ENCODE measurements around the gene NUP62. TPM values are rescaled to one million over a fixed set of nuclear protein-coding genes. Genes with fewer than 3 reads are reported as not detected.

NUP62 gene
- total RNA-seq, 3 donors from 2014 or later (not counting 1 experiment from before 2014, with no cell fraction given), result 34.2 to 57.4 (median 40.9) TPM

DNA sequence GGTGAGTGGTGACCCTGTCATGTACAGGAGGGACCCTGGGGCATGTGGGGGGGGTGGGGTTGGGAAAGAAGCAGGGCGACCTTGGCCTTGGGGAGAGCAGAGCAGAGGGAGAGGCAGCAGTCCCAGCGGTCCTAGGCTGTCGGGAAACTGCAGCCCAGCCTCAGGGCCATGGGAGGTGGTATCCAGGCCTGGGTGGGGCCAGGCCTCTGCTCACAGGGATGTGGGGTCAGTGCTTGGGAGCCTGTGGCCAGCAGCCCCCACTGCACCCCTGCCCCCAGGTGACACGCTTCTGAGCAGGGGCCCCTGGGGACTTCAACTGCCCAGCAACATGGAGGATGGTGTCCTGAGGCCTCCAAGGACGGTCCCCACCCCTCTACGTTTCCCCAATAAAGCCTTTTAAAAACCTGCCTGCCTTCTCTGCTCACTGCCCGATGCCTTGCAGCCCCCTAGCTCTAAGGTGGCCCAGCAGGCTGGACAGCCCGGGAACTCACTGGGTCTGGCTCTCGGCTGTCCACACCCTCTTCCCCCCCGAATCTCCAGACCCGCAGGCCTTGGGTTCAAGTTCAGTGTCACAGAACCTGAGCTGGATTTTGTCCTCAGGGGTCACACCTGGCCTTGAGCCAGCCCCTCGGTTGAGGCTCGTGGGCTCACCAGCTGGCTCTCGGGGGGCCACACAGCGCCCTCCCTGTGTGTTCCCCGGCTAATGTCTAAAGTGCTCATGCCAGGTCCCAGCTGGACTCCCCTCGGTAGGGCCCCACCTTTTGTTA is 68.8 kb downstream of the NUP62 start:
- Mint-ChIP-seq H3K36me3 (no peaks in the 10 kb centered on the region), H3K9me3 (no peaks in the 10 kb centered on the region), H3K27ac (no peak overlapping the region), H3K4me3 (no peak overlapping the region), H3K4me1 (peaks cover 0 to 14% of the 10 kb centered on the region in 2 donors), H3K27me3 (ENCODE audit: low read depth in 2 of 2) (no peaks in the 10 kb centered on the region)
- Histone ChIP-seq H3K4me1 (ENCODE audit: control insufficient read depth, insufficient read depth, low read length) (peaks cover 8% of the 10 kb centered on the region), H3K27me3 (ENCODE audit: control insufficient read depth, insufficient read depth, low read length) (no peaks in the 10 kb centered on the region), H3K36me3 (ENCODE audit: control insufficient read depth, insufficient read depth, low read length) (peaks cover 48% of the 10 kb centered on the region), H3K4me3 (ENCODE audit: low read length) (no peak overlapping the region), H3K27ac (ENCODE audit: low read length) (no peak overlapping the region), H3K9me3 (ENCODE audit: control insufficient read depth, insufficient read depth, low read length) (no peaks in the 10 kb centered on the region)
- TF ChIP-seq CTCF (IDR thresholded peaks at IDR 0.05), result no peak
- intact Hi-C loops (cut with micrococcal nuclease), result no loop called here
- no peak for DNase-seq
- ATAC-seq, result no peak
- 91% methylated on average over 17 of the region's 17 CpGs for WGBS (ENCODE audit: insufficient coverage)

DNA sequence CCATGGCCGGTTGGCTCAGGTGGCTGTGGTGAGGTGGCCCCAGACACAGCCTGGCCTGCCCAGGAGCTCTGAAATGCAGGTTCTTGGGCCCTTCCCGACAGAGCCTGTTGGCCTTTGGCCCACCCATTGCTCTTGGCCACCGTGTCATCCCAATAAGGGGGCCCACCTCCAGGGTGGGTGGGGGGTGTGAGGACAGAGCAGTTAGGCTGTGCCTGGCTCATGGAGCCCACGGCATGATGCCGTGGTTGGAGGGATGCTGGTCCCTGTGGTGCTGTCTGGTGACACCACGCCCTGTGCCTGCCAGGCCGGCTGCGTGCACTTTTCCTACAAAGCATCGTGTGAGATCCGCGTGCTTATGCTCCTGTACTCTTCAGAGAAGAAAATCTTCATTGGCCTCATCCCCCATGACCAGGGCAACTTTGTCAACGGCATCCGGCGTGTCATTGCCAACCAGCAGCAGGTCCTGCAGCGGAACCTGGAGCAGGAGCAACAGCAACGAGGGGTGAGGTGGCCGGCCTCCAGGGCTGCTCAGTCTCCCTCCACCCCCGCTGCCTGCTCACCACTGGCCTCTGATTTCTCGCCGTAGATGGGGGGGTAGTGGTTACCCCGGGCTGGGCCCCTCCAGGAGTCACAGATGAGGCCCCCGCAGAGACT is 69.5 kb downstream of the NUP62 start:
- Mint-ChIP-seq H3K27me3 (ENCODE audit: low read depth in 2 of 2) (no peaks in the 10 kb centered on the region), H3K4me3 (no peak overlapping the region), H3K4me1 (peaks cover 0 to 10% of the 10 kb centered on the region in 2 donors), H3K36me3 (no peaks in the 10 kb centered on the region), H3K9me3 (no peaks in the 10 kb centered on the region), H3K27ac (no peak overlapping the region)
- Histone ChIP-seq H3K36me3 (ENCODE audit: control insufficient read depth, insufficient read depth, low read length) (peaks cover 46% of the 10 kb centered on the region), H3K27ac (ENCODE audit: low read length) (no peak overlapping the region), H3K9me3 (ENCODE audit: control insufficient read depth, insufficient read depth, low read length) (no peaks in the 10 kb centered on the region), H3K4me3 (ENCODE audit: low read length) (no peak overlapping the region), H3K4me1 (ENCODE audit: control insufficient read depth, insufficient read depth, low read length) (peaks cover under 1% of the 10 kb centered on the region), H3K27me3 (ENCODE audit: control insufficient read depth, insufficient read depth, low read length) (no peaks in the 10 kb centered on the region)
- no peak for TF ChIP-seq CTCF (IDR thresholded peaks at IDR 0.05)
- intact Hi-C loops (cut with micrococcal nuclease), result no loop called here
- no peak for ATAC-seq
- 93% methylated on average over 22 of the region's 22 CpGs for WGBS (ENCODE audit: insufficient coverage)
- DNase-seq, result no peak

DNA sequence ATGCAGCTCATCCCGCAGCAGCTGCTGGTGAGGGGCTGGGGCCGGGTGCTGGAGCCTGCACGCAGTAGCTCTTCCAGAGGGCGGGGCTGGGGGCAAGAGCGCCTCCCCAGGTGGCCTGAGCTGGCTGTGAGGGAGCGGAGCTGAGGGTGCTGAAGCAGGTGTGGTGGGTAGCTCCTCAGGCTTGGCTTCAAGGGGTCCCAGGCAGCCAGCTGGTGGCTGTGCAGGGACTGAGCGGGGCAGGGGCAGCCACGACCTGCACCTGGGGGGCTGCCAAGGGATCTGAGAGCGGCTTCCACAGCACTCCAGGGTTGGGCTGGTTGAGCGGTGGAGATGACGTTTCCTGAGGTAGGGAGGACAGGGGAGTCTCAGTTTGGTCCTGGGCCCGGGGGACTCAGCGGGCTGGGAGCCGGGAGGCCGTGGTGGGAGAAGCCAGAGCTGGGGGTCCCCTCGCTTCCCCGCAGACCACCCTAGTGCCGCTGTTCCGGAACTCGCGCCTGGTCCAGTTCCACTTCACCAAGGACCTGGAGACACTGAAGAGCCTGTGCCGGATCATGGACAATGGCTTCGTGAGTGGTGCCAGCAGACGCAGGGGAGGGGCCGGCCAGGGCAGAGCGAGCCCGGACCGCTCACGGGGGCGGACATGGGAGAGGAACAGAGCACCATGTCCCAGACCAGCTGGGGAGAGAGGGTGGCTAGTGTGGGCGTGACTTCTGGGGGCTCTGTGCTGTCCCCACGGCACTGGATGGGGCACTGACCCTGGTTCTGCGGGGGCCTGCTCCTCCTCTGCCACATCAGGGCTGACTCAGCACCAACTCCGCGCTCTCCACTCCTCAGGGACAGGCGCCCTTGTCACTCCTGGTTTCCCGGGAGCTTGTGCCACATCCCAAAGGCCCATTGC is 71.0 kb downstream of the NUP62 start:
- no peak overlapping the region for H3K4me3 Mint-ChIP-seq
- no peaks in the 10 kb centered on the region for H3K9me3 Mint-ChIP-seq
- peaks cover 32% of the 10 kb centered on the region for H3K36me3 ChIP-seq (ENCODE audit: control insufficient read depth, insufficient read depth, low read length)
- H3K27ac Mint-ChIP-seq, result peak overlapping the region in 1 of 2 donors; percentile 40
- H3K27ac ChIP-seq (ENCODE audit: low read length), result no peak overlapping the region
- H3K4me1 Mint-ChIP-seq, result peaks cover 0 to 4% of the 10 kb centered on the region in 2 donors
- intact Hi-C loops (cut with micrococcal nuclease), result no loop called here
- DNase-seq (no peak), ATAC-seq (no peak)
- H3K36me3 Mint-ChIP-seq, result no peaks in the 10 kb centered on the region
- H3K27me3 ChIP-seq (ENCODE audit: control insufficient read depth, insufficient read depth, low read length), result no peaks in the 10 kb centered on the region
- no peaks in the 10 kb centered on the region for H3K9me3 ChIP-seq (ENCODE audit: control insufficient read depth, insufficient read depth, low read length)
- no peak for TF ChIP-seq CTCF (IDR thresholded peaks at IDR 0.05)
- 95% methylated on average over 37 of the region's 37 CpGs for WGBS (ENCODE audit: insufficient coverage)
- H3K27me3 Mint-ChIP-seq (ENCODE audit: low read depth in 2 of 2), result no peaks in the 10 kb centered on the region
- no peaks in the 10 kb centered on the region for H3K4me1 ChIP-seq (ENCODE audit: control insufficient read depth, insufficient read depth, low read length)
- H3K4me3 ChIP-seq (ENCODE audit: low read length), result no peak overlapping the region

Data from natural killer cell (primary cell).